Neural progenitor cell (in vitro differentiated cells): ENCODE results near the gene LDHAL6B.

ENCODE experiments used
- CTCF ChIP-seq: fragments of 200-600 bp; sonication (generic); IDR thresholded peaks from 2 replicates; pipeline ENCODE4 v1.5.1; 2017; ENCODE audit warnings: antibody characterized with exemption, mild to moderate bottlenecking
- EZH2 ChIP-seq: fragments of 200-600 bp; sonication (generic); IDR thresholded peaks from 2 replicates; pipeline ENCODE4 v1.6.1; 2017; ENCODE audit warnings: antibody characterized with exemption, mild to moderate bottlenecking, moderate library complexity
- EZH2phosphoT487 ChIP-seq: fragments of 200-600 bp; sonication (generic); IDR thresholded peaks from 2 replicates; pipeline ENCODE4 v1.6.1; 2017; ENCODE audit warnings: antibody characterized with exemption

GRCh38 chr15:59173194-59173593 lies 33.4 kb upstream of the LDHAL6B start:
- TF ChIP-seq CTCF (no peak), EZH2phosphoT487 (no peak), EZH2 (no peak)
